Liver (tissue), 3 donors: ENCODE data around the gene MAPK8IP2.

Experiments
- CTCF ChIP-seq: fragments of 150-350 bp; IDR thresholded peaks from 2 replicates; pipeline ENCODE4 v1.5.1; 2017; ENCODE audit warnings: improper control_type of control experiment, low read depth, low read length; ENCODE audit not compliant: missing input control
- JUND ChIP-seq, 2 donors: IDR thresholded peaks; 2 replicates each; pipeline ENCODE4 v1.6.1; 2016; ENCODE audit warnings: antibody characterized with exemption in 2 of 2
- MAX ChIP-seq: IDR thresholded peaks from 2 replicates; pipeline ENCODE4 v1.6.1; 2016; ENCODE audit warnings: antibody characterized with exemption
- YY1 ChIP-seq: IDR thresholded peaks from 2 replicates; pipeline ENCODE4 v1.6.1; 2016; ENCODE audit warnings: antibody characterized with exemption, mild to moderate bottlenecking
- donor health status: healthy.
- donor health status: healthy.

- TF ChIP-seq CTCF: no peak
- no peak for TF ChIP-seq JUND (IDR thresholded peaks at IDR 0.05)
- TF ChIP-seq YY1: no peak
- no peak for TF ChIP-seq MAX
Observed at GRCh38 chr22:50585238-50585637, 15.4 kb upstream of the MAPK8IP2 start.
